Measurements from ENCODE around the gene ACAA2.

GRCh38 chr18:49778826-49779465, 34.4 kb downstream of the ACAA2 start:
- TF ChIP-seq POLR2AphosphoS5 (IDR thresholded peaks at IDR 0.05; ENCODE audit: low read depth, low read length) (no peak), TAF1 (IDR thresholded peaks at IDR 0.05; ENCODE audit: borderline replicate concordance, low read depth, low read length) (no peak)

All from GM12892 (cell line).